Activated T-cell treated with anti-CD3 and anti-CD28 coated beads, Interleukin-2, amount 50 U/mL, for 4 hours (primary cell): Measurements from ENCODE around the gene IPO9. TPM values are rescaled to one million over a fixed set of nuclear protein-coding genes. Genes with fewer than 3 reads are reported as not detected.
A peak's percentile ranks its signal among the peaks of the same experiment; 100 is the strongest.
"Not testable (repeated sequence)": the region's sequence is repeated elsewhere in the genome, so short reads cannot be mapped to it uniquely, and the experiment has no call there.

ENCODE experiments used
- ATAC-seq, 2 donors: fragments of 200-7000 bp; cut with Tn5 transposase; one replicate each; pipeline ENCODE4 v1.10.0; 2021
- DNase-seq: peaks from one replicate; pipeline ENCODE4 v3.0.0-alpha.2; 2020
- H3K27me3 Mint-ChIP-seq: one replicate; pipeline ENCODE4 v1.8.0; 2021; ENCODE audit warnings: low read depth, mixed read lengths
- H3K36me3 Mint-ChIP-seq: one replicate; pipeline ENCODE4 v1.8.0; 2022; ENCODE audit warnings: mixed read lengths; ENCODE audit not compliant: insufficient read depth
- H3K4me1 Mint-ChIP-seq: one replicate; pipeline ENCODE4 v1.8.0; 2021; ENCODE audit warnings: low read depth, mixed read lengths
- H3K4me3 Mint-ChIP-seq: one replicate; pipeline ENCODE4 v1.8.0; 2021; ENCODE audit warnings: mild to moderate bottlenecking, moderate library complexity, mixed read lengths
- H3K9me3 Mint-ChIP-seq: one replicate; pipeline ENCODE4 v1.8.0; 2021; ENCODE audit warnings: mixed read lengths
- total RNA-seq, 3 donors: library from RNA; stranded (reverse); gene quantifications; one replicate each; pipeline ENCODE4 v1.2.1, GENCODE V29; 2021

IPO9 gene
- total RNA-seq, 3 donors from 2014 or later, result 45.4 to 48.3 (median 46.9) TPM

DNA sequence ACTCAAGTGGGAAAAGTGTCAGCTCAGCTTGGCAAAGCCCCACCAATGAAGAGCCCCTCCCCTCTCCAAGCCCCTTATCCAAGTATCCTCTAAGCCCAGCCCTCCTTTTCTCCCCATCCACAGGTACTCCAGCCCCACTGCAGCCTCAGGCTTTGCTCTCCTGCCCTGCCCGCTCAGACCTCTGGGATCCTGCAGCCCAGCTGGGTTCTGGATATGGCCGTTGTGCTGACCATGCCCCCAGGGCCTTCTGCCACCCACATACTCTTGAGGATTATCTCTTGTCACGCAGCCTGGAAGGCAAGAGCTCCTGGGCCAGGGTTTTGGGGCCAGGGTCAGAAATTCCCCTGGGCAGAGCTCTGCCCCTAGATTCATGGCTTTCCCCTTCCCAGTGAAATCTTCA lies 64.5 kb downstream of the IPO9 start:
- ATAC-seq (no peak), DNase-seq (no peak)
- Mint-ChIP-seq H3K27me3 (peaks cover 36% of the 10 kb centered on the region), H3K4me1 (peaks cover 9% of the 10 kb centered on the region), H3K9me3 (no peaks in the 10 kb centered on the region), H3K36me3 (no peaks in the 10 kb centered on the region), H3K4me3 (no peak overlapping the region)

DNA sequence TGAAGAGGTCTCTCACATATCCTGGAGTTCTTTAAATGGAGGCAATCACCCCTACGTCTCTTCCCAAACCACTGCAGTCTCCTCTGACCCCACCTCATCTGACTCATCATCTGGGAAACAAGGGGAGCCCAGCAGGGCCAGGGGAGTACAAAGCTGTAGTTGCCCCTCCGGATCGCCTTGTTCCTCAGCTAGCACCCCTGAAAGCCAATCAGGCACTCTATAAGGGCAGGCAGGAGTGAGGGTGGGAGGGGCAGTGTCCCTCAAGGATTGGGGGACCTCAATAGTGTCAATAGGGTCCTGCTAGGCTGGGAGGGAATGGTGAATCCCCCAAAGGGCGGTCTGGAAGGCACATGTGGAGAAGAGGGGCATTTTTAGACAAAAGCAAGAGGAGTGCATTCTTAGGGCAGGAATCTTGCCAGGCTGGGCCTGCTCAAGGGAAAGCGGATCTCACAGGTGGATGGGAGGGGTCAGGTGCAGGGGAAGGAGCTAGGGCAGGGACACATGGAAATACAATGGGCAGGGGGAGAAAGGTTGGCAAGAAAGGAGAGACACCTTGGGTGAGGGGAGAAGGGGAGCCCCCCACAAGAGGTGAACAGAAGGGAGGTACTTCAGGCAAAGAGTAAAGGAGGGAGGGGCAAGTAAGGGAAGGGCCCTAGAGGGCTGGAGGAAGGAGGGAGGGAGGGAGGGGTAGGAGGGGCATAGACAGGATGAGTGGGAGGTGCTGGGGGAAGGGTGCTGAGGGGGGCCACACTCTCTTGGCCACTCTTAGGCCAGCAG lies 65.6 kb downstream of the IPO9 start:
- Mint-ChIP-seq H3K9me3 (no peaks in the 10 kb centered on the region), H3K27me3 (peaks cover 35% of the 10 kb centered on the region), H3K4me1 (peaks cover 7% of the 10 kb centered on the region), H3K4me3 (no peak overlapping the region), H3K36me3 (no peaks in the 10 kb centered on the region)
- ATAC-seq (no peak), DNase-seq (no peak)

DNA sequence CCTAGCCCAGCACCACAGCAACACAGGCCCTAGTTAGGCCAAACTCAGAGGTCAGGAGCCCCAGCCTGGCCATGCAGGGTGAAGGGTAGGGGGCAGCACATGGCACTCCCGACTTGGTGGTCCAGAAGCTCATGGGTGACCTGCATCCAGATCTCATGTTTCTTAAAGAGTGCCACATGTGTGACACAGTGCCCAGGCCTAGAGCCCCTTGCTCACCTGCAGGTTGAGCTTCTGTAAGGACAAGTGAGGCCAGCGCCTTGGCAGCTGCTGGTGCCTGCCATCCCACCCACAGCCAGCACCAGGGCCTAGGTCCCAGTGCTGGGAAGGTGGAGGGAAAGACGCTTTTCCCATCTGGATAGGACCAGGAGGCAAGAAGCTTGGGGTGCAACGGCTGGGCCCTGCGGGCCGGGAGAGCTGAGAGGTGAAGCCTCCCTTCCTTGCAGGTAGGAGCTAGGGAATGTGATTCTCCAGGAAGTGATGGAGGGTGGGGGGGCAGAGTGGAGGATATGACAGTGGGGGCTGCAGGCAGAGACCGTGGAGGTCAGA lies 66.2 kb downstream of the IPO9 start:
- H3K27me3 Mint-ChIP-seq, result peaks cover 32% of the 10 kb centered on the region
- no peak overlapping the region for H3K4me3 Mint-ChIP-seq
- H3K9me3 Mint-ChIP-seq, result no peaks in the 10 kb centered on the region
- peaks cover 5% of the 10 kb centered on the region for H3K4me1 Mint-ChIP-seq
- ATAC-seq (no peak), DNase-seq (no peak)
- H3K36me3 Mint-ChIP-seq, result no peaks in the 10 kb centered on the region

DNA sequence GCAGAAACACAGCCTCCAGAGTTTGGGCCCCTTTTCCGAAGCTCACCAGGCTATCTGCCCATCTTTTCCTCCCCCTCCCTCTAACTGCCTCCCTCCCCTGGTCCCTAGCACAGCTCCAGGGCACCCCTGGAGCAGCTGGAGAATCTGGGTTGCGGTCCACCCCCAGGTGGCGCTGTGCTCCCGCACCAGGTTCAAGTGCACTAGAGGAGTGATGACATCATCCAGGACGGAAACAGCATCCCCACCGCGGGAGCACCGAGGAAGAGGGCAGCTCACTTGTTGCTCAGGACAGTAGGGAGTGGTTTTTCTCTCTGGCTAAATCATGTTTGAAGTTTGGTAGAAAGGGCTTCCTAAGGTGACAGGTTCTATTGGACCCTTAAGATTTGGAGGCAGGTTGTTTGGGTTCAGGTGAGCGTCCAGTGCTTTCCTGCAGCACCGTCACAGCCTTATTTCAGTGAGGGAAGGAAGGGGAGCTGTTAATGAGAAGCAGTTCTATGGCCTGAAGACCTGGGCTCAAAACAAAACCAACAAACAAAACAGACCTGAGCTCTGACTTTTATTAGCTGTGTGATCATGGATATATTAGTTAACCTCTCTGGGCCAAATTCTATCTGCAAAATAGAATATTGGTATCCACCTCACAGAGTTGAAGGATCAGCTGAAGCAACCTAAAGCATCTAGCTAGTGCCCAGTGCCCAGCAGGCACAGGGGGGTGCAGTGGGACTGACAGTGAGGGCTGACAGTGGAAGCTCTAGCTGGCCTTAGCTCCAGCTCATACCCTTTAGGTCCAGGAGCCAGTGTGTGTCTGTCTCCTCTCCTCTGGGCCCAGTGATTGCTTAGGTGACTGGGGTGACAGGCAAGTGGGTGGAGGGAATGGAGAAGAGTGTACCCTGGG lies 67.2 kb downstream of the IPO9 start:
- peak; percentile 75 for DNase-seq
- H3K9me3 Mint-ChIP-seq, result no peaks in the 10 kb centered on the region
- peak; percentile 92 to 93 for ATAC-seq

DNA sequence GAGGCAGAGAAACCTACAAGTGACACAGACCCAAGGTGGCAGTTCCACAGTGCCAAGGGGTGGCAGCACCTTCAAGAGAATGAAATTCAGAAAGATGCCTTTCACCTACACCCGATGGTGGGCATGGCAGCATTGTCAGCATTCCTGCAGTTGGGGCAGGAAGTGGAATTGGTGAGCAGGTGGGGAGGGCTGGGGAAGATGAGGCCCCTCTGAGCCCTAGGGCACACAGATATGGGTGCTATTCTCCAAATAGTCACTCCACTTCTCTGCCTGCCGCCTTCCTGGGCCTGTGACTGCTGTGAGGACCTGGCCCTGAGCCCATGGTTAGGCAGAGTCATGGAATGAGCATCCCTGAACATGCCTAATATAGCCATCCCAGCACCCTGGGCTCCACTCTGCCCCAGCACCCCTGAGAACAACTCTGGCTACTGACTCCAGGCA lies 68.0 kb downstream of the IPO9 start:
- ATAC-seq, result no peak
- Mint-ChIP-seq H3K4me3 (no peak overlapping the region), H3K9me3 (no peaks in the 10 kb centered on the region), H3K27me3 (peaks cover 19% of the 10 kb centered on the region), H3K36me3 (no peaks in the 10 kb centered on the region), H3K4me1 (peaks cover 5% of the 10 kb centered on the region)
- DNase-seq, result no peak

More for the DNA sequence above, 67.2 kb downstream of the IPO9 start:
- Mint-ChIP-seq H3K27me3 (peaks cover 23% of the 10 kb centered on the region), H3K36me3 (no peaks in the 10 kb centered on the region), H3K4me1 (peaks cover 5% of the 10 kb centered on the region), H3K4me3 (peak overlapping the region; percentile 58)

DNA sequence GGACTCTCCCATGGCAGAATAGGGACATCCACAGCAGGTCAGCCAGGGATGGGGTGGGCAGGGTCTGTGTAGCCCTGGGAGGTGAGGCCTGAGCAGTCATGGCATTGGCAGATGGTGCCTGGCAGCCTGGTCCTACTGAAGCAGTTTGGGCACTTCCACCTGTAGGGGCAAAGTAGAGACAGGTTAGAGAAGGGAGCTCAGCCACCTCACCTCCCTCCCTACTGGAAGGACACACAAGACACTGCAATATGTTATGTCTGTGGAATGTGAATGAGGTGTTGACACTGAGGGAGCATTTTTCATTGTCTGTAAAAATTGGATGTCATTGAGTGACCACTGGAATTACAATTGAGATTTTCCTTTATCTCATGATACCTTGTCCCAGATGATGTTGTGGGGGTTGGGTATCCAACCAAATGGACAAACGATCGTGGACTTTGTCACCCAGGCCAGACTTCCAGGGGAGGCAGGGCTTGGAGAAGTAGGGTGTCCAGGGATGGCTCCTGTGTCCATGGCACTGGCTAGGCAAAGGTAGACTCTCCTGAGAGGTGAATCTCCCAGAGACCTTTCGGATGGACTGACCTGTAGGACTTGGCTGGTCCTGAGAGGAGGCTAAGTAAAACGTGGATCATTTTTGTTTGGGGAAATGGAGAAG lies 69.4 kb downstream of the IPO9 start:
- Mint-ChIP-seq H3K4me1 (peaks cover 5% of the 10 kb centered on the region), H3K27me3 (peaks cover 10% of the 10 kb centered on the region), H3K36me3 (no peaks in the 10 kb centered on the region), H3K9me3 (no peaks in the 10 kb centered on the region), H3K4me3 (no peak overlapping the region)
- DNase-seq (no peak), ATAC-seq (no peak)

DNA sequence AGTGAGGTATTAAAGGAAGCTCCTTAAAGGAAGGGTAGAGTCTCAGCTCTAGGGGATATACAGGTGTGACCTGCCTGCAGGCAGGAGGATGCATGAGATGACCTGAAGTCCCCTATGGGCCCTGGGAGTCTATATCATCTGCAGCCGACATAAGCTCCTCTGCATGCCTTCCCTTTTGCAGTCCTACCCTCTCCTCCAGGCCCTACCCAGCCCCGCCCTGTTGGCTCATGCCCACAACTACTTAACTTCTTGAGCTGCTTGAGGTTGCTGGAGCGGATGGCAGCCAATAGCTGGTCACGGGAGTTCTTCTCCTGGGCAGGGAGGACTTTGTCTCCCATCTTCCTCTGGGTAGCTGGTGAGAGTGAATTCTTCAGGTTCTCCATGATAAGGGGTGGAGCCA lies 70.0 kb downstream of the IPO9 start:
- no peaks in the 10 kb centered on the region for H3K36me3 Mint-ChIP-seq

DNA sequence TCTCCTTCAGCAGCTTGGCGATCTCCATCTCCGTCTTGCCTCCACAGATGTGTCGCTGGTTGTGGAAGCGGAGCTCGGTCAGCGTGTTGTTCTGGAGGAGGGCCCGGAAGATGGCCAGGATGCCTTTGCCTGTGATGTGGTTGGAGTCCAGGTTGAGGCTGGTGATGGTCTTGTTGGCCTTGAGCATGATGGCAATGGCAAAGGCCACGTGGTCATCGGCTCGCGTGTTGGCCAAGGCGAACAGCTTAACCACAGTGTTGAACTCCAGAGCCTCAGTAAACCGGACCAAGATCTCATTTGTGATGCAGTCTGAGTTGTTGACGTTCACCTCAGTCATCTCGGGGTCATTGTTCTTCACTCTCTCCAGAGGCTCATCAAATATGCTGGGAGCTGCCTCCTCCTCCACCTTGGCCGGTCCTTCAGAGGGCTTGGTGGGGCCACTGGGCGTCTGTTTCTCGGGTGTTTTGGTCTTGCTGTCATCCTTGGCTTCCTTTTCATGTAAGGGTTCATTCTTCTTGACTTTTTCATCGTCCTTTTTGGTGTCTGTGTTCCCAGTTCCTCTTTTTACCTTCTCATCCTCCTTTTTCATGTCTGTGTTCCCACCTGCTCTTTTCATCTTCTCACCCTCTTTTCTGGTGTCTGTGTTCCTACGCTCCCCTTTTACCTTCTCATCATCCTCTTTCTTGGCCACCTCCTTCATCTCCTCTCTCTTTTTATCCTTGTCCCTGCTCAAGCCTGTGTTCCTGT lies 70.9 kb downstream of the IPO9 start:
- Mint-ChIP-seq H3K27me3 (peaks cover 3% of the 10 kb centered on the region), H3K4me3 (no peak overlapping the region), H3K4me1 (peaks cover 5% of the 10 kb centered on the region), H3K36me3 (no peaks in the 10 kb centered on the region), H3K9me3 (no peaks in the 10 kb centered on the region)
- DNase-seq, result no peak
- no peak for ATAC-seq

More for the DNA sequence above, 70.0 kb downstream of the IPO9 start:
- peaks cover 5% of the 10 kb centered on the region for H3K4me1 Mint-ChIP-seq
- H3K9me3 Mint-ChIP-seq, result no peaks in the 10 kb centered on the region
- H3K4me3 Mint-ChIP-seq, result no peak overlapping the region
- no peak for DNase-seq
- no peak for ATAC-seq
- peaks cover 7% of the 10 kb centered on the region for H3K27me3 Mint-ChIP-seq

DNA sequence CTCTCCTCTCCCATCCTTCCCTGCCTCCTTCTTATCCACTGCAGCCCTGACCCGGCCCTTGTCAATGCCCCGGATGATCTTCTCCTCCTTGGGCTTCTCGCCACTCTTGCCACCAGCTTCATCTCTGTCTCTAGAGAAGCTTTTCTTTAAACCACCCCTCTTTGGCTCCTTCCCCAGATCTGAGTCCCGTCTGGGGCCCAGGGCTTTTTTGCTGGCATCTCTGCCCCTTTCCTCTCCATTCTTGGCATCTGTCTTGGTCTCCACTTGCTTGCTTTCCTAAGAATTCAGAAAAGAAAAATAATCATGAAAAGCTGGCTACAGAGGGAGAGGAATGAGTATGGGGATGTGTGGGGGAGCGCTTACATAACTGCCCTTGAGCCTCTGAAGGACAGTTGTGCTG lies 71.5 kb downstream of the IPO9 start:
- peaks cover 7% of the 10 kb centered on the region for H3K4me1 Mint-ChIP-seq
- no peak for DNase-seq
- H3K36me3 Mint-ChIP-seq, result no peaks in the 10 kb centered on the region
- no peaks in the 10 kb centered on the region for H3K9me3 Mint-ChIP-seq
- no peak for ATAC-seq
- no peak overlapping the region for H3K4me3 Mint-ChIP-seq
- peaks cover 3% of the 10 kb centered on the region for H3K27me3 Mint-ChIP-seq

DNA sequence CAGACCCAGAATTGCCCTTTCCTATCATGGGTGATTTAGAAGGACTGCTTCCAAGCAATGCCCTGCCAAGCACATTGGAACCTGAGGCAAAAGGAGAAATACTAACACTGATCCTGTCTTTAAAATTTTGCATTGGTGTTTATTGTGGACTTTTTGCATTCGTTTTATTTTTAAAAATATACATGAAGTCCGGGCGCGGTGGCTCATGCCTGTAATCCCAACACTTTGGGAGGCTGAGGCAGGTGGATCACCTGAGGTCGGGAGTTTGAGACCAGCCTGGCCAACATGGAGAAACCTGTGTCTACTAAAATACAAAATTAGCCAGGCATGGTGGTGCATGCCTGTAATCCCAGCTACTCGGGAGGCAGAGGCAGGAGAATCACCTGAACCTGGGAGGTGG lies 72.1 kb downstream of the IPO9 start:
- not testable (repeated sequence) for H3K4me3 Mint-ChIP-seq, H3K27me3 Mint-ChIP-seq, H3K4me1 Mint-ChIP-seq

DNA sequence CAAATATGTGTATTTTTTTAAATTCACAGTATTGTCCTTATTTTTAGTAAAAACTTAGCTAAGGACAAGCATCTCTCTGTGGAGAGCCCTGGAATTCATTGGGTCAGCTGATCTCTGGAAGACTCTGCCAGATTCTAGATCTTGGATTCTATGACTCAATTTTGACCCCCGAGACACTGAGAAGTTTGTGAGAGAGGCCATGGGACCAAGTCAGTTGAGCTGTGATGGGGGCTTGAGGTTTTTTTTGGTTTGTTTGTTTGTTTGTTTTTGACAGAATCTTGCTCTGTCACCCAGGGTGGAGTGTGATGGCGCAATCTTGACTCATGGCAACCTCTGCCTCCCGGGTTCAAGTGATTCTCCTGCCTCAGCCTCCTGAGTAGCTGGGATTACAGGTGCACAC lies 73.2 kb downstream of the IPO9 start:
- Mint-ChIP-seq H3K4me3 (no peak overlapping the region), H3K4me1 (peaks cover 2% of the 10 kb centered on the region), H3K27me3 (peaks cover 3% of the 10 kb centered on the region), H3K9me3 (no peaks in the 10 kb centered on the region), H3K36me3 (no peaks in the 10 kb centered on the region)
- DNase-seq (no peak), ATAC-seq (no peak)

More for the DNA sequence above, 72.1 kb downstream of the IPO9 start:
- not testable (repeated sequence) for H3K9me3 Mint-ChIP-seq, ATAC-seq, H3K36me3 Mint-ChIP-seq, DNase-seq

DNA sequence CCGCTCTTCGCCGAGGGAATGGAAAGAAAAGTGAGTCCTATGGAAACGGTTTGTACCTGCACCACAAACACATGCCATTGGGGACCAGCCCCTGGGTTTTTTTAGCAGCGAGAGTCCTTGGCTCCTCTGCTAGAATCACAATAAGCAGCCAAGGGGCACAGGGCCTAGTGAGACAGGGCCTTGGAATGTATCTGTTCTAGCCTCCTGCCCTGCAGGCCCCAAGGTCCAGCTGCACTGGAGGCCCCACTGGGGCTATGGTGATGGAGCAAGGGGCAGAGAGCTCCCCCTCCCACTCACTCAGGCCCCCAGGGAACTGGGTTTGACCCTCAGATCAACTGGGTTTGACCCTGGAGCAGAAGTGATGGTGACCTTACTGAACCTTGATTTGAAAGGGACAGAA lies 74.2 kb downstream of the IPO9 start:
- H3K36me3 Mint-ChIP-seq, result no peaks in the 10 kb centered on the region
- H3K27me3 Mint-ChIP-seq, result peaks cover 3% of the 10 kb centered on the region
- no peak overlapping the region for H3K4me3 Mint-ChIP-seq
- ATAC-seq, result no peak
- no peaks in the 10 kb centered on the region for H3K9me3 Mint-ChIP-seq
- DNase-seq, result no peak
- H3K4me1 Mint-ChIP-seq, result peaks cover 2% of the 10 kb centered on the region

DNA sequence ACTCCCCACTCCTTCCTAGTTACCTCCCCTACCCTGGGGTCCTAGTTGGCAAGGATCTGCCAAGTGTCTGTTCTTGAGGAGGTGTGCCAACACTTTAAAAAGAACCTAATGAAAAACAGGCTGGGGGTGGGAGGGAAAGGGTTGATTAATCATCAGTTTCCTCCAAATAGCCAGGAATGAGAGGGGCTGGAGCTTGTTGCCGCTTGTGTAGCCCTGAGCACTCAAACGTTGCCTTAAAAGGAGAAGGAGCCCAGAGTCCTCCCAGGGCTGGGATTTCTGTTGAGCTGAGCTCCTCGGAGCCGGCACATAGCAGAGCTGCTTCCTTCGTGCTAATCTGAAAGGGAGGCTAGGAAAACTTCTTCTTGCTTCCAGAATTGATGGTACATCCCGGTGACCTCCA lies 75.6 kb downstream of the IPO9 start:
- ATAC-seq, result no peak
- no peaks in the 10 kb centered on the region for H3K36me3 Mint-ChIP-seq

More for the DNA sequence above, 75.6 kb downstream of the IPO9 start:
- Mint-ChIP-seq H3K9me3 (no peaks in the 10 kb centered on the region), H3K27me3 (peaks cover 3% of the 10 kb centered on the region), H3K4me3 (no peak overlapping the region), H3K4me1 (peaks cover 2% of the 10 kb centered on the region)
- DNase-seq, result no peak
